Endothelial cell of umbilical vein (primary cell): ENCODE results near the gene PTPRT. TPM values are rescaled to one million over a fixed set of nuclear protein-coding genes. Genes with fewer than 3 reads are reported as not detected.

Experiments used
- BruUV-seq: library from RNA; stranded (reverse); fragments of 400-500 nt; replicated peaks from 2 replicates; lab custom pipeline; 2021; lab: Mats Ljungman, UMichigan
- CTCF ChIA-PET: fragments of 300-600, 350-600 bp; sonication (Branson Sonifier 250); formaldehyde crosslinking; loops from one replicate; lab custom pipeline; 2021; ENCODE audit warnings: antibody characterized with exemption, inconsistent platforms; lab: Charles Lee
- POLR2A ChIA-PET: fragments of 300-600, 350-600 bp; sonication (Branson Sonifier 250); formaldehyde crosslinking; loops from one replicate; lab custom pipeline; 2021; ENCODE audit warnings: antibody characterized with exemption, inconsistent platforms; lab: Charles Lee
- DNase-seq: peaks from one replicate; pipeline ENCODE4 v3.0.0-alpha.2; 2011; ENCODE audit warnings: low read depth, low spot score
- FAIRE-seq: peaks from 2 replicates; lab custom pipeline; 2011; peaks lifted over from hg19 to GRCh38; lab: Jason Lieb, UNC
- H2AFZ ChIP-seq: 2 replicates; pipeline ENCODE4 v1.6.0; 2012; ENCODE audit warnings: low read depth, low read length, control low read depth, inconsistent platforms
- H3K27ac ChIP-seq: 2 replicates; pipeline ENCODE4 v1.5.1; 2011; ENCODE audit warnings: low read depth, mild to moderate bottlenecking, control low read depth, low read length, moderate library complexity; ENCODE audit not compliant: insufficient read depth
- H3K27me3 ChIP-seq, 2 experiments: 2 replicates each; pipeline versions ENCODE4 v1.6.0 to v1.6.1; 2011; ENCODE audit warnings: low read length in 2 of 2, mixed read lengths in 1 of 2; ENCODE audit not compliant: control insufficient read depth in 2 of 2, insufficient read depth in 2 of 2
- H3K36me3 ChIP-seq, 2 experiments: 2 replicates in 1 of 2; 3 replicates in 1 of 2; pipeline ENCODE4 v1.5.1; 2011; ENCODE audit warnings: low read length in 2 of 2, mild to moderate bottlenecking in 1 of 2, moderate library complexity in 1 of 2; ENCODE audit not compliant: control insufficient read depth in 2 of 2, insufficient read depth in 2 of 2; ENCODE audit errors: extremely low read depth in 1 of 2
- H3K4me1 ChIP-seq: 3 replicates; pipeline ENCODE4 v1.5.1; 2011; ENCODE audit warnings: mild to moderate bottlenecking, low read length; ENCODE audit not compliant: control insufficient read depth, insufficient read depth; ENCODE audit errors: extremely low read depth
- H3K4me2 ChIP-seq: 2 replicates; pipeline ENCODE4 v1.6.1; 2011; ENCODE audit warnings: low read length, control low read depth, mixed read lengths; ENCODE audit not compliant: insufficient read depth
- H3K4me3 ChIP-seq, 3 experiments: fragments of 200-600 bp in 1 of 3; sonication (generic), shearing (Covaris generic) in 1 of 3; replicated peaks in 1 of 3; 2 replicates each; pipeline ENCODE4 v1.5.1; 2011 to 2016; ENCODE audit warnings: control low read depth in 3 of 3, low read length in 3 of 3, mild to moderate bottlenecking in 2 of 3, inconsistent platforms in 1 of 3, low read depth in 1 of 3, moderate library complexity in 1 of 3; ENCODE audit not compliant: insufficient read depth in 1 of 3
- H3K79me2 ChIP-seq: 2 replicates; pipeline ENCODE4 v1.6.0; 2012; ENCODE audit warnings: low read length, inconsistent platforms; ENCODE audit not compliant: control insufficient read depth, insufficient read depth
- H3K9ac ChIP-seq: replicated peaks from 2 replicates; pipeline ENCODE3; 2011; ENCODE audit warnings: low read length, control low read depth; ENCODE audit not compliant: insufficient read depth; ENCODE audit errors: extremely low read depth
- H3K9me1 ChIP-seq: replicated peaks from 3 replicates; pipeline ENCODE4 v1.6.0; 2011; ENCODE audit warnings: mild to moderate bottlenecking, low read length; ENCODE audit not compliant: control insufficient read depth, insufficient read depth; ENCODE audit errors: extremely low read depth
- H3K9me3 ChIP-seq: replicated peaks from 2 replicates; pipeline ENCODE4 v1.5.1; 2012; ENCODE audit warnings: low read length, inconsistent platforms; ENCODE audit not compliant: control insufficient read depth, insufficient read depth
- H4K20me1 ChIP-seq: replicated peaks from 2 replicates; pipeline ENCODE3; 2011; ENCODE audit warnings: mild to moderate bottlenecking, low read length; ENCODE audit not compliant: control insufficient read depth, insufficient read depth; ENCODE audit errors: extremely low read depth
- CTCF ChIP-seq, 2 donors: IDR thresholded peaks; 1 replicate in 1 of 2; 2 replicates in 1 of 2; pipeline ENCODE4 v1.5.1; 2011; ENCODE audit warnings: low read length in 2 of 2, mild to moderate bottlenecking in 2 of 2, moderate library complexity in 2 of 2, control low read depth in 1 of 2, inconsistent platforms in 1 of 2, low read depth in 1 of 2; ENCODE audit not compliant: insufficient read depth in 1 of 2; ENCODE audit errors: extremely low read depth in 1 of 2
- EZH2 ChIP-seq: IDR thresholded peaks from 2 replicates; pipeline ENCODE4 v1.6.1; 2012; ENCODE audit warnings: borderline replicate concordance, low read depth, mild to moderate bottlenecking, moderate library complexity, low read length, inconsistent platforms; ENCODE audit not compliant: severe bottlenecking
- FOS ChIP-seq: IDR thresholded peaks from 2 replicates; pipeline ENCODE4 v1.6.1; 2011; ENCODE audit warnings: mild to moderate bottlenecking, low read length, moderate library complexity, borderline replicate concordance; ENCODE audit not compliant: insufficient read depth
- GATA2 ChIP-seq: IDR thresholded peaks from 2 replicates; pipeline ENCODE4 v1.7.0; 2011; ENCODE audit warnings: low read depth, mild to moderate bottlenecking, moderate library complexity, mixed read lengths, low read length; ENCODE audit not compliant: insufficient read length, insufficient read depth
- JUN ChIP-seq: IDR thresholded peaks from 2 replicates; pipeline ENCODE4 v1.6.1; 2011; ENCODE audit warnings: borderline replicate concordance, low read depth; ENCODE audit not compliant: insufficient read length, insufficient read depth
- MAX ChIP-seq: IDR thresholded peaks from 2 replicates; pipeline ENCODE4 v1.6.1; 2011; ENCODE audit not compliant: insufficient read depth, insufficient read length
- MYC ChIP-seq: IDR thresholded peaks from one replicate; pipeline ENCODE4 v1.6.1; 2011; ENCODE audit warnings: mild to moderate bottlenecking, low read depth, low read length
- POLR2A ChIP-seq: IDR thresholded peaks from 2 replicates; pipeline ENCODE4 v1.6.1; 2012; ENCODE audit warnings: low read depth, mild to moderate bottlenecking, control low read depth, low read length
- POLR2AphosphoS5 ChIP-seq: IDR thresholded peaks from 2 replicates; pipeline ENCODE4 v1.6.1; 2012; ENCODE audit warnings: low read depth, mild to moderate bottlenecking, control low read depth, low read length, moderate library complexity; ENCODE audit not compliant: insufficient read depth
- dilution Hi-C: fragments of 300-500 bp; cut with MboI; formaldehyde crosslinking; loops from one replicate; pipeline ENCODE4 v1.15.0; 2019; ENCODE audit warnings: low sequenced_read_pairs; ENCODE audit not compliant: extremely low pct_ligation_motif_present
- intact Hi-C: fragments of 100-400 bp; cut with micrococcal nuclease; formaldehyde crosslinking; loops from one replicate; pipeline ENCODE4 v1.10.0; 2022
- polyA plus RNA-seq, 4 experiments: library from polyadenylated mRNA; depleted of rRNA in 3 of 4; stranded (reverse) in 3 of 4; unstranded in 1 of 4; fragments of >200 nt; gene quantifications; 2 replicates each; pipeline versions ENCODE4 v1.2.1 to v1.2.3, GENCODE V29; 2011 to 2012; ENCODE audit warnings: missing spikeins in 1 of 4
- total RNA-seq: library from RNA; stranded (reverse); gene quantifications from 2 replicates; pipeline ENCODE4 v1.2.3, GENCODE V29; 2021

Gene PTPRT
- total and polyA plus RNA-seq, 2 donors (not counting 3 experiments of a cell fraction or from before 2014, with no cell fraction given) = not detected

GRCh38 chr20:42749556-42749955, 440.1 kb downstream of the PTPRT start:
- no peaks in the 10 kb centered on the region for H4K20me1 ChIP-seq
- dilution Hi-C loops = no loop called here
- H3K9ac ChIP-seq = no peak overlapping the region
- H3K9me3 ChIP-seq = peaks cover 7% of the 10 kb centered on the region
- no TSS peak for BruUV-seq
- no peaks in the 10 kb centered on the region for H3K79me2 ChIP-seq
- H3K4me2 ChIP-seq = no peak overlapping the region
- TF ChIP-seq GATA2 = no peak
- FAIRE-seq (no peak), DNase-seq (no peak)
- ChIA-PET CTCF (no interaction called here), POLR2A (no interaction called here)
- H3K27me3 ChIP-seq = no peaks in the 10 kb centered on the region
- H3K4me3 ChIP-seq = no peak overlapping the region
- no peaks in the 10 kb centered on the region for H3K4me1 ChIP-seq
- H3K9me1 ChIP-seq = no peaks in the 10 kb centered on the region
- intact Hi-C loops = no loop called here
- no peak overlapping the region for H3K27ac ChIP-seq
- H3K36me3 ChIP-seq = no peaks in the 10 kb centered on the region
- no peak overlapping the region for H2AFZ ChIP-seq

GRCh38 chr20:42747765-42748411, 441.8 kb downstream of the PTPRT start:
- Histone ChIP-seq H3K9me3 (peaks cover 8% of the 10 kb centered on the region), H3K9me1 (no peaks in the 10 kb centered on the region), H2AFZ (no peak overlapping the region), H4K20me1 (no peaks in the 10 kb centered on the region), H3K36me3 (no peaks in the 10 kb centered on the region), H3K9ac (no peak overlapping the region), H3K4me3 (no peak overlapping the region), H3K27me3 (no peaks in the 10 kb centered on the region), H3K27ac (no peak overlapping the region), H3K4me2 (no peak overlapping the region), H3K79me2 (no peaks in the 10 kb centered on the region), H3K4me1 (no peaks in the 10 kb centered on the region)
- TF ChIP-seq CTCF (IDR thresholded peaks at IDR 0.05; ENCODE audit: extremely low read depth in 1 of 2, insufficient read depth in 1 of 2, low read depth in 1 of 2, low read length in 2 of 2) (no peak), POLR2AphosphoS5 (no peak), MYC (no peak), JUN (no peak), EZH2 (no peak), MAX (no peak), POLR2A (no peak), FOS (no peak), GATA2 (no peak)
- dilution Hi-C loops (no loop called here), intact Hi-C loops (no loop called here)
- ChIA-PET POLR2A (no interaction called here), CTCF (no interaction called here)
- no TSS peak for BruUV-seq
- FAIRE-seq (no peak), DNase-seq (no peak)
